MM.1S (cell line): ENCODE data around the gene PACC1.

ENCODE experiments used
- DNase-seq: peaks from one replicate; pipeline ENCODE4 v3.0.0-alpha.2; 2015
- H2AFZ ChIP-seq: fragments of 300-600 bp; sonication (generic); 2 replicates; pipeline ENCODE4 v1.6.0; 2016; ENCODE audit warnings: antibody characterized with exemption, low read length
- H3F3A ChIP-seq: fragments of 300-600 bp; sonication (generic); 2 replicates; pipeline ENCODE4 v1.6.1; 2016; ENCODE audit warnings: mild to moderate bottlenecking, antibody characterized with exemption, low read length, moderate library complexity, mixed read lengths; ENCODE audit not compliant: insufficient read depth
- H3K27ac ChIP-seq: fragments of 300-600 bp; sonication (generic); 2 replicates; pipeline ENCODE4 v1.5.1; 2016; ENCODE audit warnings: mild to moderate bottlenecking, low read length
- H3K27me3 ChIP-seq: fragments of 300-600 bp; sonication (generic); replicated peaks from 2 replicates; pipeline ENCODE4 v1.6.0; 2016; ENCODE audit warnings: low read length; ENCODE audit not compliant: insufficient read depth
- H3K36me3 ChIP-seq: fragments of 300-600 bp; sonication (generic); replicated peaks from 2 replicates; pipeline ENCODE4 v1.6.1; 2016; ENCODE audit warnings: mild to moderate bottlenecking, low read length, mixed read lengths; ENCODE audit not compliant: insufficient read depth
- H3K4me1 ChIP-seq: fragments of 300-600 bp; sonication (generic); 2 replicates; pipeline ENCODE4 v1.6.1; 2016; ENCODE audit warnings: low read length, mixed read lengths
- H3K4me2 ChIP-seq: fragments of 300-600 bp; sonication (generic); 2 replicates; pipeline ENCODE4 v1.6.0; 2016; ENCODE audit warnings: low read depth, low read length
- H3K4me3 ChIP-seq: fragments of 300-600 bp; sonication (generic); 2 replicates; pipeline ENCODE4 v1.5.1; 2016; ENCODE audit warnings: low read length, mixed read lengths
- H3K79me2 ChIP-seq: fragments of 300-600 bp; sonication (generic); 2 replicates; pipeline ENCODE4 v1.6.1; 2016; ENCODE audit warnings: mixed run types, low read length, mixed read lengths
- H3K9ac ChIP-seq: fragments of 300-600 bp; sonication (generic); 2 replicates; pipeline ENCODE4 v1.6.1; 2016; ENCODE audit warnings: low read length, mixed read lengths
- H3K9me2 ChIP-seq: fragments of 300-600 bp; sonication (generic); replicated peaks from 2 replicates; pipeline ENCODE4 v1.6.1; 2016; ENCODE audit warnings: mild to moderate bottlenecking, low read length, mixed read lengths; ENCODE audit not compliant: insufficient read depth
- H3K9me3 ChIP-seq: fragments of 300-600 bp; sonication (generic); replicated peaks from 2 replicates; pipeline ENCODE4 v1.6.1; 2016; ENCODE audit warnings: mild to moderate bottlenecking, low read length, mixed read lengths; ENCODE audit not compliant: insufficient read depth
- H4K20me1 ChIP-seq: fragments of 300-600 bp; sonication (generic); 2 replicates; pipeline ENCODE4 v1.6.1; 2016; ENCODE audit warnings: mild to moderate bottlenecking, low read length, moderate library complexity, mixed read lengths; ENCODE audit not compliant: insufficient read depth
- EZH2 ChIP-seq: fragments of 300-600 bp; sonication (generic); optimal IDR thresholded peaks from 2 replicates; pipeline ENCODE3; 2017; ENCODE audit warnings: low read depth, mild to moderate bottlenecking, antibody characterized with exemption, low read length, mixed read lengths
- EZH2phosphoT487 ChIP-seq: fragments of 300-600 bp; sonication (generic); IDR thresholded peaks from 2 replicates; pipeline ENCODE4 v1.6.1; 2018; ENCODE audit warnings: antibody characterized with exemption, low read length
- TF ChIP-seq, protein P1 (sequence below): fragments of 300-600 bp; sonication (generic); IDR thresholded peaks from 2 replicates; pipeline ENCODE4 v1.5.1; 2016; ENCODE audit warnings: antibody characterized with exemption, low read length, mixed read lengths

The PACC1 gene

DNA sequence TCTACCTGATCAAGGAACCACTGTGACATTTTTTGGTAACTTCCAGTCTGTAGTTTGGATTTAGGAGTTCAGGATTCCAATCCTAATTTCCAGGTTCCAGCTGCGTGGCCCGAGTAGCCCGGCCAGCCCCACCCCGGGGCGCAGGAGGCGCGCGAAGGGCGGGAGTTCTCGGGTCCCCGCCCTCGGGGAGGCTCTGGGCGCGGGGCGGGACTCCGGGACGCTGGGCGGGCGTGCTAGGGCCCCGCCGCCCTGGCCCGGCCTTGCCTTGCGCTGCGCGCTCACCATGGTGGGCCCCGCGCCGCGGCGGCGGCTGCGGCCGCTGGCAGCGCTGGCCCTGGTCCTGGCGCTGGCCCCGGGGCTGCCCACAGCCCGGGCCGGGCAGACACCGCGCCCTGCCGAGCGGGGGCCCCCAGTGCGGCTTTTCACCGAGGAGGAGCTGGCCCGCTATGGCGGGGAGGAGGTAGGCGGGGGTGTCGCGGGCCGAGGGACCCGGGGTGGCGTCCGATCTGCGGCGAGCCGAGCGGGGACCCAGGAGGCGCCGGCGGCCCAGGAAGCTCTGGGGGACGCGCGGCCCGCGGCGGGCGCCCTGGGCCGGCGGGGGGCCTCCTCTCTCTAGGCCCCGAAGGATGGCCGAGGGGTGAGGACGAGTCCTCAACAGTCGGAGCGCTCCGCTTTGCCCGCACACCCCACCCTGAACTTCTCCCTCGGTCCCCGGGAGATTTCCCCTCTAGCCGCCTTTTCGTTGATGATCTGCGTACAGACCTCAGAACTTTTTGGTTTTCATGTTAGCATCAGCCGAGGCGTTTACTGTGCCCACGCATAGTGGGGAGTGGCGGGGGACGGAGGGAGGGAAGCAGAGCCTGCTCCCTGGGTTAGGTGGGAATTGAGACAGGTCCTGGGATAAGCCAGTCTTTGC lies 18.2 kb upstream of the PACC1 start, which contains the start of gene NENF:
Gene NENF, plus strand, starts transcription at position 260 of the 916 bp plus-strand sequence. Its CDS starts 24 bp downstream, at position 284.
- Histone ChIP-seq H3K79me2 (no peaks in the 10 kb centered on the region), H3K36me3 (no peaks in the 10 kb centered on the region), H3K9me3 (no peaks in the 10 kb centered on the region), H3K27ac (no peak within 1 kb of the TSS), H3K27me3 (no peaks in the 10 kb centered on the region), H3K4me1 (0 out of 2 replicates have a peak, but pooled peaks cover 4% of the 10 kb centered on the region), H3F3A (0 out of 2 replicates have a peak, but pooled peaks cover 4% of the 10 kb centered on the region), H3K4me3 (peak within 1 kb of the TSS; percentile 68), H3K4me2 (peak within 1 kb of the TSS; percentile 91), H3K9me2 (no peaks in the 10 kb centered on the region), H3K9ac (peak within 1 kb of the TSS; percentile 54; the same call in 1 of the 2 replicates), H2AFZ (peak within 1 kb of the TSS; percentile 85), H4K20me1 (no peaks in the 10 kb centered on the region)
- TF ChIP-seq EZH2 (no peak), EZH2phosphoT487 (no peak)
- TF ChIP-seq, protein P1, sequence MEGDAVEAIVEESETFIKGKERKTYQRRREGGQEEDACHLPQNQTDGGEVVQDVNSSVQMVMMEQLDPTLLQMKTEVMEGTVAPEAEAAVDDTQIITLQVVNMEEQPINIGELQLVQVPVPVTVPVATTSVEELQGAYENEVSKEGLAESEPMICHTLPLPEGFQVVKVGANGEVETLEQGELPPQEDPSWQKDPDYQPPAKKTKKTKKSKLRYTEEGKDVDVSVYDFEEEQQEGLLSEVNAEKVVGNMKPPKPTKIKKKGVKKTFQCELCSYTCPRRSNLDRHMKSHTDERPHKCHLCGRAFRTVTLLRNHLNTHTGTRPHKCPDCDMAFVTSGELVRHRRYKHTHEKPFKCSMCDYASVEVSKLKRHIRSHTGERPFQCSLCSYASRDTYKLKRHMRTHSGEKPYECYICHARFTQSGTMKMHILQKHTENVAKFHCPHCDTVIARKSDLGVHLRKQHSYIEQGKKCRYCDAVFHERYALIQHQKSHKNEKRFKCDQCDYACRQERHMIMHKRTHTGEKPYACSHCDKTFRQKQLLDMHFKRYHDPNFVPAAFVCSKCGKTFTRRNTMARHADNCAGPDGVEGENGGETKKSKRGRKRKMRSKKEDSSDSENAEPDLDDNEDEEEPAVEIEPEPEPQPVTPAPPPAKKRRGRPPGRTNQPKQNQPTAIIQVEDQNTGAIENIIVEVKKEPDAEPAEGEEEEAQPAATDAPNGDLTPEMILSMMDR: no peak
- peak; percentile 89 for DNase-seq

DNA sequence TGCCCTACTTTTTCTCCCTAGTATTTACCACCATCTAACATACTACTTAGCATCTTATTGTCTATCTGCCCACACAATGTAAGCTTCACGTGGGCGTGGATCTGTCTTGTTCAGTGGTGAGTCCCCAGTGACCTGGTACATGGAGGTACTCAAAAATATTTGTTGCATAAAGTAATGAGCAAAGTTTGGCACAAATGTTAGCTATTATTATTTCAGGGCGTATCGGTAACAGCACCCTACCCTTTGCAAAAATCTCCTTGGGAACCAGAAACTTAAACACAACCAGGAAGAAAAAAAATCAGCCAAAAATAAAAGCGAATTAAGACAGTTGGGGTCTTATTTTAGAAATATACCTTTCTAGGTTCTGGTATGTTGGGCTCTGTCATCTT lies 17.6 kb upstream of the PACC1 start:
- H3K9ac ChIP-seq: peak overlapping the region; percentile 48; the same call in 1 of the 2 replicates
- H3K27ac ChIP-seq: no peak overlapping the region
- no peaks in the 10 kb centered on the region for H3K27me3 ChIP-seq
- no peaks in the 10 kb centered on the region for H3K79me2 ChIP-seq
- peak overlapping the region; percentile 66 for H3K4me2 ChIP-seq
- 0 out of 2 replicates have a peak, but pooled peaks cover 4% of the 10 kb centered on the region for H3F3A ChIP-seq
- H3K4me1 ChIP-seq: 0 out of 2 replicates have a peak, but pooled peaks cover 4% of the 10 kb centered on the region
- H3K36me3 ChIP-seq: no peaks in the 10 kb centered on the region
- DNase-seq: no peak
- peak overlapping the region; percentile 49 for H3K4me3 ChIP-seq
- no peak for TF ChIP-seq EZH2
- no peak for TF ChIP-seq EZH2phosphoT487
- no peaks in the 10 kb centered on the region for H3K9me3 ChIP-seq
- H4K20me1 ChIP-seq: no peaks in the 10 kb centered on the region
- no peaks in the 10 kb centered on the region for H3K9me2 ChIP-seq
- peak overlapping the region; percentile 57 for H2AFZ ChIP-seq

DNA sequence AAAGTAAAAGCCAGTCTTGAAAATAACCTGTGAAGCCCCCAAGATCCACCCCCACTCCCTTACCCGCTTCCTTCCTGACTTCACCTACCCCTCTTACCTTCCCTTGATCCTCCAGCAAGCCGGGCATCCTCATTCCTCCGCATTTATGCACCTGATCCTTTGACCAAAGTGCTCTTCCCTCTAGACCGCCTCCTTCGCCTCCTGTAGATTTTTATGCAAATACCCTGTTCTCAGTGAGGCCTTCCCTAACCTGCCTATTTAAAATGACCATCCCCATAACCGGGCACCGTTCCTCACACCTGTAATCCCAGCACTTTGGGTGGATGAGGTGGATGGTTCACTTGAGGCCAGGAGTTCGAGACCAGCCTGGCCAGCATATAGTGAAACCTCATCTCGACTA lies 17.0 kb upstream of the PACC1 start:
- Histone ChIP-seq H3K36me3 (no peaks in the 10 kb centered on the region), H3K9me3 (no peaks in the 10 kb centered on the region), H3K9ac (no peak overlapping the region), H3K4me3 (no peak overlapping the region), H2AFZ (no peak overlapping the region), H3K27me3 (no peaks in the 10 kb centered on the region), H4K20me1 (no peaks in the 10 kb centered on the region), H3K79me2 (no peaks in the 10 kb centered on the region), H3F3A (0 out of 2 replicates have a peak, but pooled peaks cover 4% of the 10 kb centered on the region), H3K4me2 (no peak overlapping the region), H3K27ac (no peak overlapping the region), H3K9me2 (no peaks in the 10 kb centered on the region), H3K4me1 (0 out of 2 replicates have a peak, but pooled peaks cover 4% of the 10 kb centered on the region)
- DNase-seq: no peak
- TF ChIP-seq EZH2phosphoT487: no peak
- no peak for TF ChIP-seq EZH2
- TF ChIP-seq, protein P1: no peak
